22Rv1 (cell line): ENCODE data around the gene ATP5F1E.

ENCODE experiments used
- H3K27ac ChIP-seq: fragments of 450-650 bp; 2 replicates; pipeline ENCODE4 v1.5.1; 2017
- ZFX ChIP-seq: fragments of 450-650 bp; IDR thresholded peaks from 2 replicates; pipeline ENCODE4 v1.6.1; 2017; ENCODE audit warnings: antibody characterized with exemption, borderline replicate concordance
- TF ChIP-seq, protein P1 (sequence below): fragments of 450-650 bp; IDR thresholded peaks from 2 replicates; pipeline ENCODE4 v1.5.1; 2017; ENCODE audit warnings: mild to moderate bottlenecking

Gene ATP5F1E

DNA sequence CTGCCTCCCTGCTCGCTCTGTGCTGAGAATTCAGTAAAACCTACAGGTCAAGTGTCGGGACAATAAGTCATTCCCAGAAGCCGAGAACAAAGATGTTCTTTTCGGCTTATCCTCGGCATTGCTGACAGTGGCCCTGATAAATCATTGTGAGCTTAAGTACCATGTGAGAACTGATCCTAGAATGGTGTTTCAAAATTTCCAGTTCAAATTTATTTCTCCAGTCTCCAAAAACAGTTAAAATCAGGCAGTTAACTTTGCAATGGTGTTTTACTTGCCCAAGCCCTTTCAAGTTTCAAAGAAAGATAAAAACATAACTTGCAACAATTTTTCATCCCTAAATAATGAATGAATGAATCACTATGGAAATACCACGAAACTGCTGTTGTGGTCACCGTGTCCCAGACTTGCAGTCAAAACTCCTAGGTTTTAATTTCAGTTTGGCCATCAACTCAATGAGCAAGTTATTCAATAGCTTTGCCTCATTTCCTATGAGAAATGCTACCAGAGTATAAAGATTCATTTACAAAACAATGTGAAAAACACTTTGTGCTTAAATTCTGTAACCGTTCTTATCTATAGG lies 4.3 kb downstream of the ATP5F1E start:
- no peak overlapping the region for H3K27ac ChIP-seq
- no peak for TF ChIP-seq ZFX
- TF ChIP-seq, protein P1, sequence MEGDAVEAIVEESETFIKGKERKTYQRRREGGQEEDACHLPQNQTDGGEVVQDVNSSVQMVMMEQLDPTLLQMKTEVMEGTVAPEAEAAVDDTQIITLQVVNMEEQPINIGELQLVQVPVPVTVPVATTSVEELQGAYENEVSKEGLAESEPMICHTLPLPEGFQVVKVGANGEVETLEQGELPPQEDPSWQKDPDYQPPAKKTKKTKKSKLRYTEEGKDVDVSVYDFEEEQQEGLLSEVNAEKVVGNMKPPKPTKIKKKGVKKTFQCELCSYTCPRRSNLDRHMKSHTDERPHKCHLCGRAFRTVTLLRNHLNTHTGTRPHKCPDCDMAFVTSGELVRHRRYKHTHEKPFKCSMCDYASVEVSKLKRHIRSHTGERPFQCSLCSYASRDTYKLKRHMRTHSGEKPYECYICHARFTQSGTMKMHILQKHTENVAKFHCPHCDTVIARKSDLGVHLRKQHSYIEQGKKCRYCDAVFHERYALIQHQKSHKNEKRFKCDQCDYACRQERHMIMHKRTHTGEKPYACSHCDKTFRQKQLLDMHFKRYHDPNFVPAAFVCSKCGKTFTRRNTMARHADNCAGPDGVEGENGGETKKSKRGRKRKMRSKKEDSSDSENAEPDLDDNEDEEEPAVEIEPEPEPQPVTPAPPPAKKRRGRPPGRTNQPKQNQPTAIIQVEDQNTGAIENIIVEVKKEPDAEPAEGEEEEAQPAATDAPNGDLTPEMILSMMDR, result no peak

DNA sequence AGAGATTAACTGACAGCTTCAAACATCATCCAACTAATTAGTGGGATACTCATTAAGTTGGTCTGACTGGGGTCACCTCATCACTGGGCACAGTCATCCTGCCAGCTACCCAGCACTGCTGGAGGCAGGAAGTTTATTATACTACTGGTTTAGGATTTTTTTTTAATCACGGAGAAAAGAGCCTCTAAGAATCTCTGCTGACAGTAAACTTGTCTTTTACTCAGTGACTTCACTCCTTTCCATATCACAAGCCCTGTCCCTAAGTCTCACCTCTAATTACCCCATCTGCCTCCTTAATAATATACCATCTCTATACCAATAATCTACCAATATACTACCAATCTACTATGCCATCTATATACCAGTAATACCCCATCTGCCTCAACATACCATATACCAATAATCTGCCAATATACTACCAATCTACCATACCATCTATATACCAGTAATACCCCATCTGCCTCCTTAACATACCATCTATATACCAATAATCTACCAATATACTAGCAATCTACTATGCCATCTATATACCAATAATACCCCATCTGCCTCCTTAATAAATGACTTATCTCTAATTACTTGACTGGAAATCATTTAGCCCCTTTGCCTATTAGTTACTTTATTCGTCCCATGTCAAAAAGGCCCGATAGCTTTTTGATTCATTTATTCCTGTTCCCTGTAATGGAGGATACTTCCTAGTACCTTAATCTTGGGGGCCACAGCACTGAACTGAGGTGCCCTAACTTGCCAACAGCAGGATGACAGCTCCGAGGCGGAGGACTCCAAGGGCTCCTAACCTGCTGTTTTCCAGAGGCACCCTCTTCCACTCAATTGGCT lies 5.0 kb downstream of the ATP5F1E start:
- H3K27ac ChIP-seq, result no peak overlapping the region

DNA sequence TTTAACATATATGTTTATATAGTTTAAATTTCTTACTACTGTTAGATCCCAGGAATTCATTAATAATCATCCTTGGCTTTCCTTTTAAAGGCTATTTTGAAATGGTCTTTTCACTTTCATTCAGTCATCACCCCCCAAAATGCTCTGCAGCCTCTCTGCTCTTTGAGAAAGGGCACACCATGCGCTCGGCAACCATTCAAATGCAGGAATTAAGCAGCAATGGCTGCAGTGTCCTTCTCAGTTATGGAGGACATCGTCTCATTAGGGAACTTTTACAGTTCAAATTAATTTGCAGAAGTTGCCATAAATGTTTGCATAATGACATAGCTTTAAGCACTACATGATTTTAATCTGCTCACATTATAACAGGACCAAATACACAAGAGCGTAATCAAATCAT lies 6.6 kb downstream of the ATP5F1E start:
- TF ChIP-seq ZFX, result no peak
- TF ChIP-seq, protein P1, result no peak
- no peak overlapping the region for H3K27ac ChIP-seq

More for the DNA sequence above, 5.0 kb downstream of the ATP5F1E start:
- TF ChIP-seq, protein P1, result no peak
- no peak for TF ChIP-seq ZFX

DNA sequence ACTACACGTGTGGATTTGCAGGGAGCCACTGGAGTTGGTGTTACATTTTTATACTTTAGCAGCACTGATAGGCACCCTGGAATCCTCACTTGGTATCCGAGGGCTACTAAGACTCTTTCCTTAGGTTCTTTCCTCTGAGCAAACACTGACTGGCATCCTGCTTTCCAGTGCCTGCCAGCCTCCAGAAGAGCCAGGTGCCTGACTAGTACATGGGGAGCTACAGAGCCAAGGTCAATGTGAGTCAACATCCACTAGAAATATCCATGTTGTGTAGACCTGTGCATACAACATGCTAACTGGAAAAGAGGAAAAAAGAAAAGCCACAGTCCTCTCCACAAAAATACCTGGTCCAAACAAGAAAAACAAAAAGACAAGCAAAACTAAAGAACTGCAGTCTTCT lies 7.0 kb downstream of the ATP5F1E start:
- H3K27ac ChIP-seq, result no peak overlapping the region
- TF ChIP-seq, protein P1, result no peak
- no peak for TF ChIP-seq ZFX

DNA sequence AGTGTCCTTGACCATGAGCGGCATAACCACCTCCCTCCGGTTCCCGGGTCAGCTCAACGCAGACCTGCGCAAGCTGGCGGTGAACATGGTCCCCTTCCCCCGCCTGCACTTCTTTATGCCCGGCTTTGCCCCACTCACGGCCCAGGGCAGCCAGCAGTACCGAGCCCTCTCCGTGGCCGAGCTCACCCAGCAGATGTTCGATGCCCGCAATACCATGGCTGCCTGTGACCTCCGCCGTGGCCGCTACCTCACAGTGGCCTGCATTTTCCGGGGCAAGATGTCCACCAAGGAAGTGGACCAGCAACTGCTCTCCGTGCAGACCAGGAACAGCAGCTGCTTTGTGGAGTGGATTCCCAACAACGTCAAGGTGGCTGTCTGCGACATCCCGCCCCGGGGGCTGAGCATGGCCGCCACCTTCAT lies 8.0 kb downstream of the ATP5F1E start:
- TF ChIP-seq, protein P1, result no peak
- TF ChIP-seq ZFX, result no peak
- H3K27ac ChIP-seq, result no peak overlapping the region

DNA sequence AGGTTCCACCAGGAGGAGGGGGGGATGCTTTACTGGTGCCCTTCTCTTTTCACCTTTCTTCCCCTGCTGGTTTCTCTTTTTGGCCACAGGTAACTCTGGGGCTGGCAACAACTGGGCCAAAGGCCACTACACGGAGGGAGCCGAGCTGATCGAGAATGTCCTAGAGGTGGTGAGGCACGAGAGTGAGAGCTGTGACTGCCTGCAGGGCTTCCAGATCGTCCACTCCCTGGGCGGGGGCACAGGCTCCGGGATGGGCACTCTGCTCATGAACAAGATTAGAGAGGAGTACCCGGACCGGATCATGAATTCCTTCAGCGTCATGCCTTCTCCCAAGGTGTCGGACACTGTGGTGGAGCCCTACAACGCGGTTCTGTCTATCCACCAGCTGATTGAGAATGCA lies 8.5 kb downstream of the ATP5F1E start:
- H3K27ac ChIP-seq, result no peak overlapping the region
- TF ChIP-seq ZFX, result no peak
- TF ChIP-seq, protein P1, result no peak

DNA sequence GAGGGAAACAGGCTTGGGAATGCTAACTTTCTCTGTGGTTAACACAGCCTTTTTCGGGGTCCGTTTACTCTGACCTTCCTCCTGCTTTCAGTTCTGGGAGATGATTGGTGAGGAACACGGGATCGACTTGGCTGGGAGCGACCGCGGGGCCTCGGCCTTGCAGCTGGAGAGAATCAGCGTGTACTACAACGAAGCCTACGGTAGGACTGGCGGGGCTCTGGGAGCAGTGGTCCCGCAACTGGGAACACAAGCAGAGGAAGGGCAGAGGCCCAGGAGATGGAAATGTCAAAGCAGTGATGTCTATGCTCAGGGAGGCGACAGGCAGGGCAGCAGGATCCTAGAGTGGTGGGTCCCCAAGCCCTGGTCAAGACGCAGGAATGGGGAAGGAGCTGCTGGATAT lies 9.4 kb downstream of the ATP5F1E start:
- no peak for TF ChIP-seq ZFX
- TF ChIP-seq, protein P1, result no peak
- no peak overlapping the region for H3K27ac ChIP-seq
